Stimulated activated CD4-positive, alpha-beta T cell treated with anti-CD3 and anti-CD28 coated beads, Interleukin-4, amount 100 ng/mL, for 1 hour (primary cell): ENCODE data around the gene HTR2A.

Source experiments
- DNase-seq: peaks from one replicate; pipeline ENCODE4 v3.0.0-alpha.2; 2020

HTR2A gene

GRCh38 chr13:46803586-46803985, 93.3 kb downstream of the HTR2A start:
- no peak for DNase-seq

DNA sequence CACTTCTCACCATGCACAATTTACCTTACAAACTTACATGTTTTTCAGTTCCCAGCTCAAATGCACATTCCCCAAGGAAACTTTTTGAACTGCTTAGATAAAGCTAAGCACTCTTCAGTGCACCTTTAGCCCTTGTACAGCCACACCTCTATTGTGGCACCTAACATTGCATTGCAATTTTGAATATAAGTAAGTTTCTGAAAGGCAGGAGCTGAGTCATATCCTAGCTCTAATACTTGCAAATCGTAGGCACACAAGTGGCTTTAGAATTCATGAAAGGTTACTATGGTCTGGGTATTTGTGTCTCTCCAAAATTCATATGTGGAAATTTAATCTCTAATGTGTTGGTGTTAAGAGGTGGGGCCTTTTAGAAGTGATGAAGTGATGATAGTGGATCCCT, 95.0 kb downstream of the HTR2A start:
- no peak for DNase-seq

GRCh38 chr13:46799139-46799538, 97.7 kb downstream of the HTR2A start:
- no peak for DNase-seq

- DNase-seq, result no peak
Observed at GRCh38 chr13:46797501-46798237, 99.2 kb downstream of the HTR2A start.

- DNase-seq, result peak; percentile 95
Observed at GRCh38 chr13:46796515-46797474, 100.1 kb downstream of the HTR2A start, which contains the start of gene ESD. Gene ESD, minus strand, starts transcription at chr13:46797161. Its CDS starts 5,748 bp downstream, at chr13:46791413.

GRCh38 chr13:46796129-46796514, 100.7 kb downstream of the HTR2A start:
- no peak for DNase-seq

DNA sequence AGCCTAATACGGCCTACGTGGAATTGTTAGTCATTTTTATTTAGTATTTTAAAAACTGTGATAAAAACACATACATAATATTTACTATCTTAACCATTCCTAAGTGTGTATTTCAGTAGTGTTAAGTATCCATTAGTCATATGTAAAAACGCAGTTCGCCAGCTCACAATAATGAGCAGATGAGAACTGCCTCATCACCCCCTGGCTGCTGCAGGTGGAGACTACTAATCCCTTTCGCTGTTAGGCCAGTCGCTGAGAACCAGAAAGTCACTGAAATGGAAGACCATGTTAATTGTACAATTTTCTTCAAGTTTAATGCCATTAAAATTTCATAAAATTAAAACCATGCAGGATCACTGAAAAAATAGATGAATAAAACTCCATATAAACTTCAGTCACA, 101.5 kb downstream of the HTR2A start:
- no peak for DNase-seq

DNA sequence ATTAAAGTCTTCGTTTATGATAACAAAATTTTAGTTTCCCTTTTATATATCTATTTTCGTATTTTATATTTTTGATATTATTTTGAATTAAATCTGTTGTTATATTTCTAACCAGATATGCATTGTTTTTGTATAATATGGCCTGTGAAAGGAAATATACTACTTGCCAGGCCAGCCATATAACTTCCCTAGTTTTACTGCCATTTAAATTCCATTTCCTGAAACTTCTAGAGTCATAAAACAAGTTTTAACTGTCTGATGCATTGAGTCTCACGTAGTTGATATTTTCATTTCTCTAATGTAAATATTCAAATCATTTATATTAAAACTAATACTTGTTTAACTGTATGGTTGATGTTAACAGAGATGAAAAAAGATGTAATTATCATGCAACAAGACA, 113.3 kb downstream of the HTR2A start:
- no peak for DNase-seq

- no peak for DNase-seq
Observed at GRCh38 chr13:46782691-46783090, 114.2 kb downstream of the HTR2A start.

- no peak for DNase-seq
Observed at GRCh38 chr13:46782066-46782465, 114.8 kb downstream of the HTR2A start.
